ENCODE data around the gene C2orf80. TPM values are rescaled to one million over a fixed set of nuclear protein-coding genes. Genes with fewer than 3 reads are reported as not detected.
"Not testable (repeated sequence)": the region's sequence is repeated elsewhere in the genome, so short reads cannot be mapped to it uniquely, and the experiment has no call there.

Gene C2orf80
- polyA plus RNA-seq, 1 experiment = not detected

- DNase-seq (ENCODE audit: low read depth) = no peak
- no peak for TF ChIP-seq CTCF (IDR thresholded peaks at IDR 0.05; ENCODE audit: insufficient read depth, low read depth, low read length)
- Histone ChIP-seq H3K36me3 (ENCODE audit: control insufficient read depth, insufficient read depth, low read length) (no peaks in the 10 kb centered on the region), H3K27me3 (ENCODE audit: control insufficient read depth, insufficient read depth, low read length) (no peaks in the 10 kb centered on the region), H3K4me3 (ENCODE audit: low read depth, low read length) (no peak overlapping the region)
- POLR2A ChIA-PET = interaction anchor here (0.7 kb wide), 1 partner anchor 11 kb away, joined by 4 read pairs; no protein-coding TSS in a partner anchor
- CTCF ChIA-PET = interaction anchor here (0.8 to 1.7 kb wide), 2 partner anchors 32 kb away, joined by 3 to 5 read pairs; no protein-coding TSS in a partner anchor
These were observed 46.7 kb downstream of the C2orf80 start for GRCh38 chr2:208142925-208143799.

- no peaks in the 10 kb centered on the region for H3K36me3 ChIP-seq (ENCODE audit: control insufficient read depth, insufficient read depth, low read length)
- CTCF ChIA-PET = interaction anchor here (0.8 to 1.7 kb wide), 2 partner anchors 31 to 33 kb away, joined by 3 to 5 read pairs; no protein-coding TSS in a partner anchor
- TF ChIP-seq CTCF (IDR thresholded peaks at IDR 0.05; ENCODE audit: insufficient read depth, low read depth, low read length) = no peak
- no peak for DNase-seq (ENCODE audit: low read depth)
- no peak overlapping the region for H3K4me3 ChIP-seq (ENCODE audit: low read depth, low read length)
- H3K27me3 ChIP-seq (ENCODE audit: control insufficient read depth, insufficient read depth, low read length) = no peaks in the 10 kb centered on the region
- POLR2A ChIA-PET = no interaction called here
These were observed 47.4 kb downstream of the C2orf80 start for GRCh38 chr2:208142240-208142924.

- no peak for TF ChIP-seq CTCF (IDR thresholded peaks at IDR 0.05; ENCODE audit: insufficient read depth, low read depth, low read length)
- Histone ChIP-seq H3K36me3 (ENCODE audit: control insufficient read depth, insufficient read depth, low read length) (no peaks in the 10 kb centered on the region), H3K4me3 (ENCODE audit: low read depth, low read length) (no peak overlapping the region), H3K27me3 (ENCODE audit: control insufficient read depth, insufficient read depth, low read length) (no peaks in the 10 kb centered on the region)
- DNase-seq (ENCODE audit: low read depth) = no peak
- POLR2A ChIA-PET = no interaction called here
- CTCF ChIA-PET = no interaction called here
These were observed 50.4 kb downstream of the C2orf80 start for GRCh38 chr2:208139447-208139846.

GRCh38 chr2:208138334-208138733, 51.5 kb downstream of the C2orf80 start:
- H3K27me3 ChIP-seq (ENCODE audit: control insufficient read depth, insufficient read depth, low read length); H3K36me3 ChIP-seq (ENCODE audit: control insufficient read depth, insufficient read depth, low read length); H3K4me3 ChIP-seq (ENCODE audit: low read depth, low read length); POLR2A ChIA-PET; DNase-seq (ENCODE audit: low read depth); CTCF ChIA-PET: not testable (repeated sequence)

- Histone ChIP-seq H3K4me3 (ENCODE audit: low read depth, low read length) (no peak overlapping the region), H3K36me3 (ENCODE audit: control insufficient read depth, insufficient read depth, low read length) (no peaks in the 10 kb centered on the region), H3K27me3 (ENCODE audit: control insufficient read depth, insufficient read depth, low read length) (no peaks in the 10 kb centered on the region)
- ChIA-PET POLR2A (no interaction called here), CTCF (no interaction called here)
- no peak for TF ChIP-seq CTCF (IDR thresholded peaks at IDR 0.05; ENCODE audit: insufficient read depth, low read depth, low read length)
- no peak for DNase-seq (ENCODE audit: low read depth)
These were observed 53.1 kb downstream of the C2orf80 start for GRCh38 chr2:208136716-208137094.

All from BJ (cell line).